ENCODE results near the gene NATD1.

The NATD1 gene, protein sequence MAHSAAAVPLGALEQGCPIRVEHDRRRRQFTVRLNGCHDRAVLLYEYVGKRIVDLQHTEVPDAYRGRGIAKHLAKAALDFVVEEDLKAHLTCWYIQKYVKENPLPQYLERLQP

DNA sequence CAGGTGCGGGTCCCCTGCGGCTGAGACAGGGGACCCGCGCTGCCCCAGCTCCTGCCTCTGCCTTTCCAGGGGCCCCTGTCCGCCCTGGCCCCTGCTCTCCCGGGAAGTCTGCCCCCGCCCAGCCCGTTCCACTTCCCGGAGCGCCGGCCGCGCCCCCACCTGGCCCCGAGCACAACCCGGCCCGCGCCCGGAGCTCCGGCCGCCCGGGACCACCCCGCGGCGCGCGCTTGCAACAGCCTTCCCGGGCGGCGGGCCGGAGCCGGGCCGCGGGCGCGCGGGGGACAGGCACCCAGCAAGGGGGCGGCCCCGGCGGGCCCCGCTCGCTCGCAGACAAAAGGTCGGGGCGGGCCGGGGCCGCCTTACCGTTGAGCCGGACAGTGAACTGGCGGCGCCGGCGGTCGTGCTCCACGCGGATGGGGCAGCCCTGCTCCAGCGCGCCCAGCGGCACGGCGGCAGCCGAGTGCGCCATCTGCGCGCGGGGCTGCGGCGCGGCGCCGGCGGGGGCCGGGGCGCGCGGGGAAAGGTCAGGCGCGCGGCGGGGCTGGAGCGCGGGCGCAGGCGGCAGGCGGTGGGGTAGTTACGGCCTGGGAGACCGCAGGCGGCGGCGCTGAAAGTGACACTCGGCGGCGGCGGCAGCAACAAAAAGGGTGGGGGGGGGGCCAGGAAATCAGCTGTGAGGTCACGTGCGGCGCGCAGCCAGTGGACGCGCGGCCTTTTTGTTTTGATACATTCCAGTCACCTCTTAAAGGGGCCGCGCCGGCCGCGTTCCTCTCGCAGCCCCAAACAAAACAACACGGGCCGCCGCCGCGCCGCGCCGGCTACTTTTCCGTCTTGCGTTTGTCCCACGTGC is at the start of gene NATD1:
NATD1 (minus strand) TSS at position 615 of the 850 bp plus-strand sequence; CDS start at position 469, 146 bp downstream.
- Mint-ChIP-seq H3K4me1 (peaks cover 13% of the 10 kb centered on the region), H3K9me3 (no peaks in the 10 kb centered on the region), H3K4me3 (peak within 1 kb of the TSS; percentile 81), H3K36me3 (no peaks in the 10 kb centered on the region), H3K27ac (peak within 1 kb of the TSS; percentile 28), H3K27me3 (no peaks in the 10 kb centered on the region)
- ATAC-seq (ENCODE audit: low read depth) (peak; percentile 87), DNase-seq (ENCODE audit: low spot score in 2 of 2) (peak; percentile 45 to 61)

DNA sequence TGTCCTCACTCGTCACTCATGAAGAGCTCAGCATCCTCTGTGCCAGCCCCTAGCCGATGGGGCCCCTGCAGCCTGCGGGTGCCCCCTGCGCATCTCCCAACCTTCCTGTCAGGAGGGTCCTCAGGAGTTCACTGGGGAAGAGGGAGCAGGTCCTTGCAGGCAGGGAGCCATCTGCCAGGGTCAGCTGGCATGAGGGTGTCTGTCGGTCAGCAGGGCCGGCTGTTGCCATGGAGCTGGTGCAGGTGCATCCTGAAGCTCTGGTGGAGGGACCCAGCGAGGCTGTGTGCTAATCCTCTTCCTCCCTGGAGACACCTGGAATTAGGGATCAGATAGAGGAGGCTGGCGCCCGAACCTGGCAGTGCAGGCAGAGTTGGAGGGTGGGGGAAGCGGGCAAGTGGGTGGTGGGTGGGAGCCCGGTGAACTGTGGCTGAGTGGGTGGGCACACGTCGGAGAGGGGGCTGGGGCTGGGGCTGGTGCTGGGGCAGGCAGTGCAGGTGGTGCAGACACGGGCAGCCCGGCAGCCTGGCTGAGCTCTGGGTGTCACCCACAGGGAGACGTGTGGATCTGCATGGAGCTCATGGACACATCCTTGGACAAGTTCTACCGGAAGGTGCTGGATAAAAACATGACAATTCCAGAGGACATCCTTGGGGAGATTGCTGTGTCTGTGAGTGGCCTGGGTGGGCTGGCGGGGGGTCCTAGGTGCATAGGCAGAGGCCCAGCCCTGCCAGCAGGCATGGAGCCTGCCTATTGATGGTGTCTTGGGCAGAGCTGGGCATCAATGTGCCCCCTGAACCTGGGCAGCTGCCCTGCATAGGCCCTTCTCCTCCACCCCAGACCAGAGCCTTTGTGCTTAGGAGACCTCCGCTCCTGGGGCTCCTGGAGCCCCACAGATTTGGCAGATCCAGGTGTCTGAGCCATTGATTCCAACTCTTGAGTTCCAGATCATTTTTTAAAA is 48.7 kb upstream of the NATD1 start:
- DNase-seq (ENCODE audit: low spot score in 2 of 2) (no peak), ATAC-seq (ENCODE audit: low read depth) (no peak)
- H3K9me3 Mint-ChIP-seq: no peaks in the 10 kb centered on the region
- H3K27ac Mint-ChIP-seq: no peak overlapping the region
- no peak overlapping the region for H3K4me3 Mint-ChIP-seq
- no peaks in the 10 kb centered on the region for H3K27me3 Mint-ChIP-seq
- H3K36me3 Mint-ChIP-seq: peaks cover 20% of the 10 kb centered on the region
- H3K4me1 Mint-ChIP-seq: no peaks in the 10 kb centered on the region

DNA sequence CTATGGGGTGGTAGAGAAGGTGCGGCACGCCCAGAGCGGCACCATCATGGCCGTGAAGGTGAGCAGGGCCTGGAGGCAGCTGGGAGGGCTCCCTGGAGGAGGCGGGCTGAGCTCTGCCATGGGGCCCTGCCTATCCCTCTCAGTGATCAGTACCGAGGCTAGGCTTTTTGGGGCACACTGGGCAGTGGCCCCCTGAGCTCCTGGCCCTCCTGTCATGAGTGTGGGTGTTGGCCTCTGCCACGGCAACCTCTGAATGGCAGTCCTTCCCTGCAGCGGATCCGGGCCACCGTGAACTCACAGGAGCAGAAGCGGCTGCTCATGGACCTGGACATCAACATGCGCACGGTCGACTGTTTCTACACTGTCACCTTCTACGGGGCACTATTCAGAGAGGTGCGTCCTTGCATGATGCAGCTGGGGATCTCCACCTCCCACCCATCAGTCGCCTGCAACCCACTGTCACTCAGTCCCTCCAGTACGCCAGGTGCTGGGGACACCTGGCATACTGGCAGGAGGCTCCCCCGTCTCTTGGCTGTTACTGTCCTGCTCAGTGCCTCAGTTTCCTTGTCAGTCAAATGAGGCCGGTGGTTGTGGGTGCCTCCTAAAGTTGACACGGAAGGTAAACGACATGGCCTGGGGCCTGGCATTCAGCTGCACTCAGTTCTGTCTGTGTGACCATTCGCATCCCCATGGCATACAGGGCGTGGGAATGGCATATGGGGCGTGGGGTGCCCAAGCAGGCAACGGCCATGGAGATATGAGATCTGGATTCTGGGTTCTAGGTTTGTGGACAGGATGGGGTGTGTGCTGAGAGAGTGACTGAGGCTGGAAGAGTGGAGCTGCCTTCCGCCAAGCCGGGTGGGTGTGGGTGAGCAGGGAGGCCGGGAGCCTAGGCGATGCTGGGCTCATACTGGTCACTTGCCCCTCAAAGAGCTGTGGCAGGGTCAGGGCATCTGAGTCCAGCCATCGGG is 47.7 kb upstream of the NATD1 start:
- peaks cover 20% of the 10 kb centered on the region for H3K36me3 Mint-ChIP-seq
- H3K27me3 Mint-ChIP-seq: no peaks in the 10 kb centered on the region
- no peak for ATAC-seq (ENCODE audit: low read depth)
- H3K27ac Mint-ChIP-seq: no peak overlapping the region
- H3K4me3 Mint-ChIP-seq: no peak overlapping the region
- no peaks in the 10 kb centered on the region for H3K4me1 Mint-ChIP-seq
- H3K9me3 Mint-ChIP-seq: no peaks in the 10 kb centered on the region
- DNase-seq (ENCODE audit: low spot score in 2 of 2): no peak

DNA sequence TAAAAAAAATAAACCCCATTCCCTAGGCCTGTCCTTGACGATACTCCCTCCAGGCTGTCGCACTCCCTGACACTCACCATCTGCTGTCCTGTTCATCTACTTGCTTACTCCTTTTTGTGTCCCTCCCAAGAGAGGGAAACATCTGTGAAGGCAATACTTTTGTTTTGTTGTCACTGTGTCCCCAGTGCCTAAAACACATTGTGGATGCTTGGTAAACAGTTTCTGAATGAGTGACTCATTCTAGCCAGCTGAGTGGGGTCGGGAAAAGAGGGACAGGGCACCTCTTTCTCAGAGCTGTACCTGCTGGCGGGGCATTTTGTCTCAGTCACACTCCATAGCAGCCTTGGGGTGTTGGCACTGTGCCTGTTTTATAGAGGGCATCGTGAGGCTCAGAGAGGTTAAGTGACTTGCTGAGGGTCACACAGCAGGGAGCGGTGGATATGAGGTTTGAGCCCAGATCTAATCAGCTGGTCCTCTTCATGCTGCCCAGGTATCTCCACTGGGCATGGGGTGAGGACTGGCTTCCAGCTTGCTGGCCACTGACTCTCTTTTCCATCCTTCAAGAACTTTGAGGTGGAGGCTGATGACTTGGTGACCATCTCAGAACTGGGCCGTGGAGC is 46.9 kb upstream of the NATD1 start:
- H3K4me1 Mint-ChIP-seq: peaks cover 3% of the 10 kb centered on the region
- peaks cover 17% of the 10 kb centered on the region for H3K36me3 Mint-ChIP-seq
- DNase-seq (ENCODE audit: low spot score in 2 of 2) (no peak), ATAC-seq (ENCODE audit: low read depth) (no peak)
- no peak overlapping the region for H3K27ac Mint-ChIP-seq
- no peaks in the 10 kb centered on the region for H3K27me3 Mint-ChIP-seq
- no peaks in the 10 kb centered on the region for H3K9me3 Mint-ChIP-seq
- H3K4me3 Mint-ChIP-seq: no peak overlapping the region

DNA sequence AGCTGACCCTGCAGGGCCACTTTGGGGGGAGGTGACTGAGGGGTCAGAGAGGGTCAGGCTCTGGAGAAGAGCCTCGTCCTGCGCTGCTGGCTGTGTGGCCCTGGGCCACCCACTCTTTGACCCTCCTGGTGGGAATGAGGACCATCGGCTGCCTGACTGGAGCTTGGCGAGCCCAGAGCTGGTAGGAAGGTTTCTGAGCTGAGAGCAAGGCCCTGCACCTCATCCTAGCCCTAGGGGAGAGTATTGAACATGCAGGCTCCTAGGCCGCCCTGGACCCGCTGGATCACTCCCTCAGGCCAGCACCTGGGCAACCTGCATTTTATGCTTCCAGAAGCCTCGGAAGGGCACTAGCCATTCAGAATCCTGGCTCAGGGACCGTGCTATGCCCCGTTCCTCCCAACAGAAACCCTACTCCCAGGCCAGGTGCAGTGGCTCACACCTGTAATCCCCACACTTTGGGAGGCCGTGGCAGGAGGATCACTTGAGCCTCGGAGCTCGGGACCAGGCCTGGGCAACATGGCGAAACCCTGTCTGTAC is 45.8 kb upstream of the NATD1 start:
- H3K36me3 Mint-ChIP-seq: peaks cover 17% of the 10 kb centered on the region
- H3K27ac Mint-ChIP-seq: no peak overlapping the region
- no peaks in the 10 kb centered on the region for H3K27me3 Mint-ChIP-seq
- DNase-seq (ENCODE audit: low spot score in 2 of 2): no peak
- no peak overlapping the region for H3K4me3 Mint-ChIP-seq
- no peak for ATAC-seq (ENCODE audit: low read depth)
- no peaks in the 10 kb centered on the region for H3K9me3 Mint-ChIP-seq
- peaks cover 14% of the 10 kb centered on the region for H3K4me1 Mint-ChIP-seq

DNA sequence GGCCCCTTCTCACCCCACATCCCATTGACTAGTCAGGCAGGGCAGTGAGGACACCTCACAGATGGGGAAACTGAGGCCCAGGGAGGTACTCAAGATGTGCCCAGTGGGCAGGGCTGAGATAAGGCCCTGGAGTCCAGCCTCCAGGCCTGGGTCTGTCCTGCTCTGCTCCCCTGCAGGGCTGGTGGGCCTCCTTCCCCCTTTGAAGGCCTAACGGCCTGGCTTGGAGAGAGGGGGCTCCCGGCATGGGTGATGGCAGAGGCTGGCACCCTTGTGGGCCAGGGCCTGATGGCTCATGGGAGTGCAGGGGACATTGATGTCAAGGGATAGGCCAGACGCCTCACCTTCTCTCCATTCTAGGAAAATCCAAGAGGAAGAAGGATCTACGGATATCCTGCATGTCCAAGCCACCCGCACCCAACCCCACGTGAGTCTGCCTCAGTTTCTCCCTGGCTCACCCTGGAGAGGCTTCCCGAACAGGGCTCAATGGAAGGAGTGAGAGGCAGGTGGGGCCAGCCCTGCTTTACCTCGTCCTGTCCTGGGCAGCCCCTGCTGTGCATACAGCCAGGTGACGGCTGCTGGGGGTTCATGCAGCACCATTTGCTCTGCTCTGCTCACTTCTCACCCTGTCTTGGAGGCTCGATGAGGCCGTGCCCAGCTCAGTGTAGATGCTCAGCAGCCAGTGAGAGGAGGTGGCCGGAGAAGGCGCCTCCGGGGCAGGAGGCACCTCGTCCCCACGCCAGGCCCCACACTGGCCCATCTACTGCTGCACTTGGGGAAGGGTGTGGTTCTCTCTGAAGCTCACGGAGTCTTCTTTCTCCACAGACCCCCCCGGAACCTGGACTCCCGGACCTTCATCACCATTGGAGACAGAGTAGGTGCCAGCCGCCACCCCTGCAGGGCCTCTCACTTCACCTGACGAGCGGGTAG is 45.1 kb upstream of the NATD1 start:
- H3K36me3 Mint-ChIP-seq: peaks cover 17% of the 10 kb centered on the region
- no peak overlapping the region for H3K4me3 Mint-ChIP-seq
- no peaks in the 10 kb centered on the region for H3K27me3 Mint-ChIP-seq
- no peaks in the 10 kb centered on the region for H3K9me3 Mint-ChIP-seq
- peaks cover 14% of the 10 kb centered on the region for H3K4me1 Mint-ChIP-seq
- H3K27ac Mint-ChIP-seq: peak overlapping the region; percentile 4
- ATAC-seq (ENCODE audit: low read depth): no peak
- DNase-seq (ENCODE audit: low spot score in 2 of 2): no peak

DNA sequence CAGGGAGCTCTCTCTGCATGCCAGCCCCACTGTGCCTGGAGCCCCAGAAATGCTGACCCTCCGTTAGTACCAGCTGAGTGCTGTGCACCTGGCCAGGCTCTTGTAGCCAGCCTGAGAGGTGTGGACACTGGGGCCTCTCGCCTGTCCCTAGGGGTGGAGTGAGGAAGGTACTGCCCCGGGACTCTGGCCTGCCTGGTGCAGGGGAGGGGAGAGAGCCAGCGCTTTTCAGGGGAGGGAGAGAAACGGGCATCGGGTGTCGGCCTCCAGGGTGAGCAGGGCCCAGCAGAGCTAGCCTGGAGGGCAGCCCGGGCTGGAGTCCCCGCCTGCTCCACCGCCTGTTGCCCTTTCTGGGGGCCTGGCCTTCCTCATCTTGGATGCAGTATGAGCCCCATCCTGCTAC is 44.4 kb upstream of the NATD1 start:
- no peaks in the 10 kb centered on the region for H3K27me3 Mint-ChIP-seq
- ATAC-seq (ENCODE audit: low read depth) (no peak), DNase-seq (ENCODE audit: low spot score in 2 of 2) (no peak)
- no peak overlapping the region for H3K4me3 Mint-ChIP-seq
- H3K4me1 Mint-ChIP-seq: peaks cover 14% of the 10 kb centered on the region
- H3K27ac Mint-ChIP-seq: no peak overlapping the region
- no peaks in the 10 kb centered on the region for H3K9me3 Mint-ChIP-seq
- H3K36me3 Mint-ChIP-seq: peaks cover 15% of the 10 kb centered on the region

DNA sequence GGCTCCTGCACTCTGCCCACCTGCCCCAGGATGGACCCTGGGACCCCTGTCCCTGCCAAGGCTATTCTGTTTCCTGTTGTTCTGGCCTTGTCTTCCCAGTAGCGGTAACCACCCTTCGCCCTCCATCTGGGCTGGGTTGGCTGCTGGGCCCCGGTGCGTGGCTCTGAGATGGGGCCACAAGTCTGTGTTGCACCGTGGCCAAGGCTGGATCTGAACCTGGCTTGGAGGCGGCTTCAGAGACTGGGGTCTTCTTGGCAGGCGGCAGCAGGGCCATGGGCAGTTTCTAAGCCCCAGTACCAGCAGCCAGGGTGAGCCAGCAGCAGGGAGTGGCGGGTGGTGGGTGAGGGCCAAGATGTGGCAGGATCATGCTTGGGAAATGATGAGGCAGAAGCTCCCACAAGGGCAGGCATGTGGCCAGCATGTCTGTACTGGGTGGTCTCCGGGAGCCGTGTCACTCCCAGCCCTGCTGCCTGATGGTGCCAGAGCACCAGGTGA is 43.9 kb upstream of the NATD1 start:
- DNase-seq (ENCODE audit: low spot score in 2 of 2) (no peak), ATAC-seq (ENCODE audit: low read depth) (no peak)
- H3K36me3 Mint-ChIP-seq: peaks cover 14% of the 10 kb centered on the region
- H3K9me3 Mint-ChIP-seq: no peaks in the 10 kb centered on the region
- H3K27ac Mint-ChIP-seq: no peak overlapping the region
- peaks cover 17% of the 10 kb centered on the region for H3K4me1 Mint-ChIP-seq
- no peak overlapping the region for H3K4me3 Mint-ChIP-seq
- H3K27me3 Mint-ChIP-seq: no peaks in the 10 kb centered on the region

DNA sequence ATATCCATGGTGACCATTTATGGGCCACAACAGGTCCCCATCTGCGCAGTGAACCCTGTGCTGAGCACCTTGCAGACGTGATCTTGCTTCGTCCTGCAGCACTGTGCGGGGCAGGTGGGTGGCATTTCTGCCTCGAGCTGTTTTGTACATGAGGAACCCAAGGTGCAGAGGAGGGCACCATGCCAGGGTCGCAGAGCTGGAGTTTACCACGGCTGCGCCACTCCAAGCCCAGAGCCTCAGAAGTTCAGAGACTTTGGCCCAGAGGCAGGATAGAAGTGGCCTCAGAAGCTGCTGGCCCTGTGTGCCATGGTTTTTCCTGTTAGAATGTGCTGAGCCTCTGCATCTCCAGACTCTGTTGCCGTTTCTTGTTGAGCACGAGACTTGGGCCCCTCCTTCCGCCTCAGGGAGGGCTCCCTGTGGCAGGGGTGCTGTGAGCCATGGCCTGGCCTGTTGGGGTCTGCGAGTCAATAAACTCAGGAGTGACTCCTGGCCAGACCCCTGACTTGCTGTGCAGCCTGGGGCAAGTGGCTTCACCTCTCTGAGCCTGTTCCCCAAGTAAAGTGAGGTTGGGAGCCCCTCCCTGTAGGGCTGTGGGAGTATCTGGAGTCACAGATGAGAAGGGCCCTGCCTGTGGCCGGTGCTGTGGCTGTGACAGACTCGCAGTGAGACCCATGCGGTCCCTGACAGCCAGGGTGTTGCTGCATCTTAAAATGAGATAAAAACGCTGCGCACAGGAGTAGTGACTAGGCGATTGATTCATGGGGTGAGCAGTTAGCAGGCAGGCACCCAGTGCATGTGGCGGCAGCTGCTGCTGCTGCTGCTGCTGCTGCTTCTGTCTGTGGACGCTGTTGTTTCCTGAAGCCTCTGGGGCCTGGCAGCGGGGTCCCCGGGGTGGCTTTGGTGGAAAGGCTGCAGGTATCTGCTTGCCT is 43.2 kb upstream of the NATD1 start:
- Mint-ChIP-seq H3K27me3 (no peaks in the 10 kb centered on the region), H3K9me3 (no peaks in the 10 kb centered on the region), H3K27ac (no peak overlapping the region), H3K36me3 (peaks cover 14% of the 10 kb centered on the region), H3K4me1 (peaks cover 20% of the 10 kb centered on the region), H3K4me3 (no peak overlapping the region)
- DNase-seq (ENCODE audit: low spot score in 2 of 2) (no peak), ATAC-seq (ENCODE audit: low read depth) (no peak)

DNA sequence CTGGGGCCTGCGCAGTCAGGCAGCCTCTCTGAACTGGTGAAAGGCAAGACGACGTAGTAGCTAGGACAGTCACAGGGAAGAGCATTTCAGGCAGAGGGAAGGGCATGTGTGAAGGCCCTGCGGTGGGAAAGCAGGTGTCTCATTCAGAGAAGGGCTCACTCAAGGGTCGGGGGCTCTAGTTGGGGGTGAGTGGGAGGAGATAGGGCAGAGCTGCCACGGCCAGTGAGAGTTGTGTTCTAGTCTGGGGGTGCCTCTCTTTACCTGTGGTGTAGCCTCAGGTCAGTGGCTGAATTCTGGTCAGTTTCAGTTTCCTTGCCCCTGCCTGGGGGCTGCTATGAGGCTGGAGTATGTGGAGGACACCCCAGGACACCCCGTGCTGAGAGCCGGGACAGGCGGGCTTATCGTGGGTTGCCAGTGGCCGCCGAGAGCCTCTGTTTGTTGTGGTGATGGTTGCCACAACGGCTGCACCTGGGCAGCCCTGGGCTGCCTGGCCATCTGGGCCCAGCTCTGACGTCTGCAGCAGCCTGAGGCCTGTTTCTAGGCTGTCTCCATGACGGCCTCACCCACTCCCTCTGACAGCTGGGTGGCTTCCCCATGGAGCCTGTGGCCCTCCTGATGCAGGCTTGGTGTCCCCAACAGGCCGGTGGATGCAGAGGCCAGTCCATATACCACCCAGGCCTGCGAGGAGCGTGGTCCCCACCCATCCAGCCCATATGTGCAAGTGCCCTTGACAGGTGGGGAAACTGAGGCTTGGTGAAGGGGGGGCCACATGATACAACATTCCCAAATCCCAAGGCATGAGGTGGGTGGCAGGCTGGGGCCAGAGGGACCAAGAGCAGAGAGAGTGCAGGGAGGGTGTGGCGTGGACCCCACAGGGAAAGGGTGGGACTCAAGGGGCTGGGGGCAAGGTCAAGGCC is 42.1 kb upstream of the NATD1 start:
- Mint-ChIP-seq H3K4me1 (peaks cover 26% of the 10 kb centered on the region), H3K4me3 (no peak overlapping the region), H3K27ac (peak overlapping the region; percentile 36), H3K27me3 (no peaks in the 10 kb centered on the region), H3K36me3 (peaks cover 13% of the 10 kb centered on the region), H3K9me3 (no peaks in the 10 kb centered on the region)
- peak; percentile 22 for ATAC-seq (ENCODE audit: low read depth)
- no peak for DNase-seq (ENCODE audit: low spot score in 2 of 2)
